ENCODE measurements around the gene EPHA10. TPM values are rescaled to one million over a fixed set of nuclear protein-coding genes. Genes with fewer than 3 reads are reported as not detected.

The EPHA10 gene
- 1.6 TPM for total RNA-seq

- DNase-seq (ENCODE audit: low spot score): no peak
- intact Hi-C loops (cut with DNase I): no loop called here
- no peak for ATAC-seq
Measured at GRCh38 chr1:37764888-37765441, at the start of gene EPHA10. EPHA10 (minus strand) TSS chr1:37765120; CDS start chr1:37765066, 54 bp downstream.

- no peak for ATAC-seq
- intact Hi-C loops (cut with DNase I): no loop called here
- no peak for DNase-seq (ENCODE audit: low spot score)
Measured at GRCh38 chr1:37814252-37814651, 49.3 kb upstream of the EPHA10 start.

- no peak for DNase-seq (ENCODE audit: low spot score)
- intact Hi-C loops (cut with DNase I): no loop called here
- ATAC-seq: no peak
Measured at GRCh38 chr1:37813529-37814145, 48.7 kb upstream of the EPHA10 start.

GRCh38 chr1:37811027-37811655 lies 46.2 kb upstream of the EPHA10 start:
- DNase-seq (ENCODE audit: low spot score) (no peak), ATAC-seq (no peak)
- intact Hi-C loops (cut with DNase I): no loop called here

- intact Hi-C loops (cut with DNase I): no loop called here
Measured at GRCh38 chr1:37809942-37810341, 45.0 kb upstream of the EPHA10 start.

GRCh38 chr1:37808369-37809319 lies 43.7 kb upstream of the EPHA10 start:
- peak; percentile 90 for ATAC-seq
- DNase-seq (ENCODE audit: low spot score): peak; percentile 70
- intact Hi-C loops (cut with DNase I): no loop called here

More at GRCh38 chr1:37809942-37810341, 45.0 kb upstream of the EPHA10 start:
- no peak for ATAC-seq
- DNase-seq (ENCODE audit: low spot score): no peak

GRCh38 chr1:37807555-37808368 lies 42.8 kb upstream of the EPHA10 start, which contains the start of the genes C1orf122 and YRDC:
C1orf122 (plus strand) TSS chr1:37807790; CDS start chr1:37808405, 615 bp downstream.
YRDC (minus strand) TSS chr1:37808208; CDS start chr1:37808180, 28 bp downstream.
- peak; percentile 96 for DNase-seq (ENCODE audit: low spot score)
- peak; percentile 97 for ATAC-seq
- intact Hi-C loops (cut with DNase I): no loop called here

- DNase-seq (ENCODE audit: low spot score) (no peak), ATAC-seq (no peak)
- intact Hi-C loops (cut with DNase I): no loop called here
Measured at GRCh38 chr1:37807220-37807554, 42.3 kb upstream of the EPHA10 start.

GRCh38 chr1:37802439-37802838 lies 37.5 kb upstream of the EPHA10 start:
- DNase-seq (ENCODE audit: low spot score): no peak
- ATAC-seq: no peak
- intact Hi-C loops (cut with DNase I): no loop called here

- DNase-seq (ENCODE audit: low spot score) (no peak), ATAC-seq (no peak)
- intact Hi-C loops (cut with DNase I): no loop called here
Measured at GRCh38 chr1:37797750-37798345, 32.9 kb upstream of the EPHA10 start.

- DNase-seq (ENCODE audit: low spot score) (peak; percentile 73), ATAC-seq (peak; percentile 74)
- intact Hi-C loops (cut with DNase I): no loop called here
Measured at GRCh38 chr1:37795340-37796125, 30.6 kb upstream of the EPHA10 start.

- no peak for DNase-seq (ENCODE audit: low spot score)
- intact Hi-C loops (cut with DNase I): no loop called here
- ATAC-seq: no peak
Measured at GRCh38 chr1:37794372-37795339, 29.7 kb upstream of the EPHA10 start.

GRCh38 chr1:37793773-37794371 lies 29.0 kb upstream of the EPHA10 start, which contains the start of gene MANEAL:
MANEAL (plus strand) TSS chr1:37793847; CDS start chr1:37794183, 336 bp downstream.
- ATAC-seq: peak; percentile 56
- intact Hi-C loops (cut with DNase I): no loop called here
- DNase-seq (ENCODE audit: low spot score): no peak

- DNase-seq (ENCODE audit: low spot score) (no peak), ATAC-seq (no peak)
- intact Hi-C loops (cut with DNase I): no loop called here
Measured at GRCh38 chr1:37792943-37793686, 28.2 kb upstream of the EPHA10 start.

GRCh38 chr1:37782491-37782890 lies 17.6 kb upstream of the EPHA10 start:
- no peak for ATAC-seq
- no peak for DNase-seq (ENCODE audit: low spot score)
- intact Hi-C loops (cut with DNase I): no loop called here

Measured in sciatic nerve (tissue), 2 donors.